ENCODE data around the gene COX8C.

- TF ChIP-seq CTCF (IDR thresholded peaks at IDR 0.05) (no peak), POLR2A (IDR thresholded peaks at IDR 0.05) (no peak)
Observed at GRCh38 chr14:93331728-93332396, 15.1 kb upstream of the COX8C start.

Data from stomach (tissue), 4 donors.